GM18868 (cell line): ENCODE data around the gene TNNT2.

Source experiments
- ATAC-seq: cut with Tn5 transposase; IDR thresholded peaks from one replicate; pipeline ENCODE4 v1.9.1; 2021; ENCODE audit warnings: mild to moderate bottlenecking, moderate library complexity; ENCODE audit not compliant: unreplicated experiment

The TNNT2 gene

DNA sequence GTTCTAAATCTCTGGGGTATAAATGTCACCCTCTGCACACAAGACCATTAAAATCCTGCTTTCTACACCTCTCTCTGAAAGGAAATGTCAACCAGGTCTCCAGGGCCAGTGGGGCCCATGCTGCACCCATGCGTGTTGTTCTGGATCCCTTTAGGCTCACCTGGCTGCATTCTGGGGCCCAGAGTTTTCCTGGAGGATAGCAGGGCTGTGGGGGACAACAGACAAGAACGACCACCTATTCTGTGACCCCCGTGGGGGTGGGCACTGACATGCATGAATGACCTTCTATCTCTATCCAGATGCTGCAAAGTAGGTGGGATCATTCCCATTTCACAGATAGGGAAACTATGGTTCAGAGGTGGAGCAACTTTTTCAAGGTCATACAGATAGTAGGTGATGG, 41.6 kb downstream of the TNNT2 start:
- no peak for ATAC-seq

GRCh38 chr1:201335174-201335870, 42.2 kb downstream of the TNNT2 start:
- no peak for ATAC-seq

DNA sequence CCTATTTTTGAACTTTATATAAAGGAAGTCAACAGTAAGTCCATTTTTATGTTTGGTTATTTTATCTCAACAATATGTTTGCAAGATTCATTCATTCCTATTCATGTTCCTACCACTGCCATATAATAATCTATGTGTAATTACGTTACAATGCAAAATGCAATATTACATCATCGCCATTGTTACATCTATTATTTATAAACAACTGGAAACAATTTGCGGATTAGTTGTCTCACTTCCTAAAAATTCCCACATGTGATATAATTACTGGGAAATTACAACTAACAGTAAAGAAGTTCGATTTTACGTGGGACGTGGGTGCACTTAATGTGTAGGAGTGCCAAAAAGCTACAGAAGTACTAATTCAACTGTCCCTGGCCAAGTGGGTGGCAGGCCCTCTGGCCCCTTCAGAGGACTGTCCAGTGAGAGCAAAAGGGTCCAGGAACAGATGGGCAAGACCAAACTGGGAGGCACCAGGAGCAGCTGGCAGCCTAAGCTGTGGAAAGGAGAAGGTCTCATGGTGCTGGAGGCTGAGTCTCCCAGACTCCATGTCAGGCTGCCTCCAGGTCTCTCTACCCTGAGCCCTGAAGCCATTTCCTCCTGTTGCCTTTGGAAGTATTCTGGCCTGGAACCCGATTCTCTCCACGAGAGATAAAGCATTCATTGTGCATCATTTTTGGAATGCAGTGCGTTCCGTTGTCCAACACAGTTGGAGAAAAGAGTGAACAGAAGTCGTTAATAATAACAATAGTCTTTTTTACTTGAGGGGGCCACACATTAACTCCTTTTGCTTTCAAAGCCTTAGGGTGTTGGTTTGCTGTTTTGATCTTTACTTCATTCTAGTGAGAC, 42.9 kb downstream of the TNNT2 start:
- ATAC-seq = no peak

GRCh38 chr1:201332616-201333335, 44.7 kb downstream of the TNNT2 start:
- no peak for ATAC-seq

GRCh38 chr1:201332021-201332420, 45.5 kb downstream of the TNNT2 start:
- ATAC-seq = no peak

DNA sequence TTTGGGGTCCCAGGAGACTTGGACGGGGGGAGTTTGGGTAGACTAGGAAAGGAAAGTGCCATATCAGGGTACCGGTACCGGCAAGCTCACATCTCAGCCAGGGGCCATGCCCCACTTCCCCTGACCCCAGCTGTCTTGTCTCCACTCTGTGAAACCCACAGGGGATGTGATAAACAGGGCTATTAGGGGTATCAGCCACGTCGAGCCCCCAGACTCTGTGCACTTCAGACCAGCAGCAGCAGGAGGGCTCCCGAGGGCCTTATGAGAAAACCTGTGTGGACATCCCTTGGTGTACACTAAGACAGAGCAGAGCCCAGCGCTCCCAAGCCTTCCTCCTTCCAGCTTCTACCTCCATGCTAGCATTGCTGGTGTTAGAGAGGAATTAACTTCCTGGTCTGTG, 46.3 kb downstream of the TNNT2 start:
- no peak for ATAC-seq

- no peak for ATAC-seq
Measured at GRCh38 chr1:201330541-201330940, 46.9 kb downstream of the TNNT2 start.

DNA sequence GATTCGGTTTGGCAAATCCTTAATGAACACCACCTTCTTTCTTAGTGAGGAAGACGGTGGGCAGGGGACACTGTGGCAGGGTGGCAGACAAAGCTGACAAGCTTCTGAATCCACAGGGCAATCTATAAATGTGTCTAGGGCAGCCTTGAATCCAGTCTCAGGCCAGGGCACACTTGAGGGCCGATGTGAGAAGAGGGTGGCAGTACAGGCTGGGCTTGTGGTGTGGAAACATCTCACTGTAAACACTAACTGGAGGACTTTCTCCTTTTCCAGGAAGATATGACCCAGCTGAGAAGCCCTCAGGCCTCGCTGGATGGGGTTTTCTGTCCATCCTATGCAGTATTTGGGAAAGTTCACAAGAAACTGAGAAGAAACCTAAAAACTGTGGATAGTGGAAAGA, 47.7 kb downstream of the TNNT2 start:
- no peak for ATAC-seq

DNA sequence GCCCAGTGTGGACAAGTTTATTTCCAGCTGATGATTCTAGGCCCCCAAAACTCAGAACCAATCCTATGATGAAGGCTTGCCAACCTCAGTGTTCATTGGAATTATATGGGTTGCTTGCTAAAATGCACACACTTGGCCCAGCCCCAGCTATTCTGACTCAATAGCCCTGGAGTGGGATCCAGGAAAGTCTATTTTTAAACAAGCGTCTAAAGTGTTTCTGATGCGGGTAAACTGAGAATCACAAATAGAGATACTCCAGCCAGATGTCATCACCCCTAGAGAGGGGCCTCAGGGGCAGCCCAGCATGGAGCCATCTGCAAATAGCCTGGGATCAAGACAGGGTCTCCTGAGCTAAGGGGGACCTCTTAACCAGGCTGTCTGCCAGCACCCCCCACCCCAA, 48.2 kb downstream of the TNNT2 start:
- ATAC-seq = no peak

- ATAC-seq = no peak
Measured at GRCh38 chr1:201328576-201328975, 48.9 kb downstream of the TNNT2 start.

- no peak for ATAC-seq
Measured at GRCh38 chr1:201327687-201328240, 49.7 kb downstream of the TNNT2 start.

- no peak for ATAC-seq
Measured at GRCh38 chr1:201326710-201327109, 50.8 kb downstream of the TNNT2 start.

- no peak for ATAC-seq
Measured at GRCh38 chr1:201325678-201326060, 51.8 kb downstream of the TNNT2 start.

GRCh38 chr1:201324821-201325677, 52.4 kb downstream of the TNNT2 start:
- no peak for ATAC-seq

GRCh38 chr1:201324306-201324705, 53.2 kb downstream of the TNNT2 start:
- ATAC-seq = no peak

GRCh38 chr1:201322653-201323510, 54.6 kb downstream of the TNNT2 start:
- ATAC-seq = no peak

- no peak for ATAC-seq
Measured at GRCh38 chr1:201321826-201322390, 55.6 kb downstream of the TNNT2 start.

DNA sequence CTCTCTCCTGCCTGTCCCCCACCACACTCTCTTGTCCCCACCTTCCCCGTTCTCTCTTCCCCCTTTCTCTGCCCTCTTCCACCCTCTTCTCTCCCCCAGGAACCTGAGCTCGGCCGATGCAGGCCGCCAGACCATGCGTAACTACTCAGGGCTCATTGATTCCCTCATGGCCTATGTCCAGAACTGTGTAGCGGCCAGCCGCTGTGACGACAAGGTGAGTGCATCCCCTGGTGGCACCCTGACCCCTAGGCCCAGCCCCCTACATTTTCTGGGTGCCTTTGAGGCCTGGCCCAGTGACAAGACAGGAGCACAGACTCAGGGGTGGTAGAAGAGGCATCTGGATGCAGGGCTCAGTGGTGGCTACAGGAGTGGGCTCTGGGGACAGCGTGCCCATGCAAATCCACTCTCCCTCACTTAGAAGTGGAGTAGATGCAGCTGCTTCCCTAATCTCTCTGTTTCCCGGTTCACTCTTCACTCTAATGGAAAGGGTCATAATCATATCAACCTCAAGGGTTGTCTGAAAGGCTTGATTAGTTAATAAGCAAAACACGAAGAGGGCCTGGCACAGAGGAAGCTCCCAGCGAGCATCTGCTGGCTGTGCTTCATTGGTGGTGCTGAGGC, 57.2 kb downstream of the TNNT2 start:
- ATAC-seq = no peak

- no peak for ATAC-seq
Measured at GRCh38 chr1:201319631-201320030, 57.8 kb downstream of the TNNT2 start.
